OCI-LY3 (cell line): ENCODE measurements around the gene CNNM2.

Experiments used
- H2AFZ ChIP-seq: fragments of 200-600, 300-600 bp; shearing (Covaris generic); 2 replicates; pipeline ENCODE4 v1.6.0; 2014; ENCODE audit warnings: antibody characterized with exemption, low read depth, low read length
- H3K27ac ChIP-seq: fragments of 200-600, 300-600 bp; sonication (generic); 2 replicates; pipeline ENCODE4 v1.5.1; 2014; ENCODE audit warnings: mild to moderate bottlenecking, low read length, moderate library complexity, mixed read lengths
- H3K27me3 ChIP-seq: fragments of 200-600, 300-600 bp; sonication (generic); 2 replicates; pipeline ENCODE4 v1.6.1; 2014; ENCODE audit warnings: low read depth, low read length, mixed read lengths
- H3K36me3 ChIP-seq: fragments of 200-600, 300-600 bp; sonication (generic); replicated peaks from 2 replicates; pipeline ENCODE3; 2014; ENCODE audit warnings: low read depth, low read length, mixed read lengths
- H3K4me1 ChIP-seq: fragments of 300-600, 200-600 bp; sonication (generic); 2 replicates; pipeline ENCODE4 v1.6.1; 2014; ENCODE audit warnings: low read length, mixed read lengths
- H3K4me2 ChIP-seq: fragments of 200-600, 300-600 bp; sonication (generic); 2 replicates; pipeline ENCODE4 v1.6.1; 2014; ENCODE audit warnings: low read length, mixed read lengths
- H3K4me3 ChIP-seq: fragments of 300-600, 200-600 bp; sonication (generic); 2 replicates; pipeline ENCODE4 v1.5.1; 2014; ENCODE audit warnings: antibody characterized with exemption, mild to moderate bottlenecking, low read length, moderate library complexity
- H3K79me2 ChIP-seq: fragments of 300-600, 200-600 bp; shearing (Covaris generic); 2 replicates; pipeline ENCODE4 v1.6.1; 2014; ENCODE audit warnings: mild to moderate bottlenecking, low read length, mixed read lengths
- H3K9ac ChIP-seq: fragments of 300-600, 200-600 bp; shearing (Covaris generic); 2 replicates; pipeline ENCODE4 v1.6.0; 2014; ENCODE audit warnings: mild to moderate bottlenecking, low read length, moderate library complexity
- H3K9me3 ChIP-seq: fragments of 200-600, 300-600 bp; shearing (Covaris generic); 2 replicates; pipeline ENCODE4 v1.6.1; 2014; ENCODE audit warnings: low read length, mixed read lengths; ENCODE audit not compliant: insufficient read depth
- H4K20me1 ChIP-seq: fragments of 200-600, 300-600 bp; sonication (generic); 2 replicates; pipeline ENCODE4 v1.6.1; 2016; ENCODE audit warnings: low read length, mixed read lengths; ENCODE audit not compliant: insufficient read depth
- EZH2phosphoT487 ChIP-seq: fragments of 200-600 bp; shearing (Covaris generic); IDR thresholded peaks from 2 replicates; pipeline ENCODE4 v1.6.1; 2018; ENCODE audit warnings: antibody characterized with exemption, mixed run types, low read depth
- TF ChIP-seq, protein P1 (sequence below): fragments of 200-600, 300-600 bp; sonication (generic); IDR thresholded peaks from 2 replicates; pipeline ENCODE4 v1.5.1; 2014; ENCODE audit warnings: antibody characterized with exemption, low read length, low read depth

The CNNM2 gene

DNA sequence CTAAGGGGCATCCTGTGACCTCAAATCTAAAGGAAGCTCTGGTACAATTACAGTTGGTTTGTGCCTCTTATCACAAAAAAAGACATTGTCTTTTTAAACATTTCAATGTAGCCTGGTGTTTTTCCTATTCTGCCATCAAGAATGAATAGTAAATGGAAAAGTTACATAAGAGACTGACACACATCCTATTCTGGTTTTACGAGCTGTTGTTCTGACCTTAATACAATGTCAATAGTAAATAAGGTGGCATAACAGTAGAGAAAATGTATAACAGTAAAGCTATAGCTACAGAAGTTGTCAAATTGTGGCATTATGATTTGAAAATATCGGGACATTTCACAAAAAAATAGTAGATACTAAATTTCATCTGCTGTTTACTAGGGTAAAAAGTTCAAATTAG is 186.6 kb downstream of the CNNM2 start:
- Histone ChIP-seq H3K36me3 (no peaks in the 10 kb centered on the region), H3K4me2 (no peak overlapping the region), H3K27me3 (no peaks in the 10 kb centered on the region), H2AFZ (no peak overlapping the region), H3K79me2 (no peaks in the 10 kb centered on the region), H3K9ac (no peak overlapping the region), H3K4me3 (no peak overlapping the region), H3K27ac (no peak overlapping the region), H3K9me3 (no peaks in the 10 kb centered on the region), H4K20me1 (no peaks in the 10 kb centered on the region), H3K4me1 (no peaks in the 10 kb centered on the region)
- TF ChIP-seq, protein P1, sequence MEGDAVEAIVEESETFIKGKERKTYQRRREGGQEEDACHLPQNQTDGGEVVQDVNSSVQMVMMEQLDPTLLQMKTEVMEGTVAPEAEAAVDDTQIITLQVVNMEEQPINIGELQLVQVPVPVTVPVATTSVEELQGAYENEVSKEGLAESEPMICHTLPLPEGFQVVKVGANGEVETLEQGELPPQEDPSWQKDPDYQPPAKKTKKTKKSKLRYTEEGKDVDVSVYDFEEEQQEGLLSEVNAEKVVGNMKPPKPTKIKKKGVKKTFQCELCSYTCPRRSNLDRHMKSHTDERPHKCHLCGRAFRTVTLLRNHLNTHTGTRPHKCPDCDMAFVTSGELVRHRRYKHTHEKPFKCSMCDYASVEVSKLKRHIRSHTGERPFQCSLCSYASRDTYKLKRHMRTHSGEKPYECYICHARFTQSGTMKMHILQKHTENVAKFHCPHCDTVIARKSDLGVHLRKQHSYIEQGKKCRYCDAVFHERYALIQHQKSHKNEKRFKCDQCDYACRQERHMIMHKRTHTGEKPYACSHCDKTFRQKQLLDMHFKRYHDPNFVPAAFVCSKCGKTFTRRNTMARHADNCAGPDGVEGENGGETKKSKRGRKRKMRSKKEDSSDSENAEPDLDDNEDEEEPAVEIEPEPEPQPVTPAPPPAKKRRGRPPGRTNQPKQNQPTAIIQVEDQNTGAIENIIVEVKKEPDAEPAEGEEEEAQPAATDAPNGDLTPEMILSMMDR: no peak
- TF ChIP-seq EZH2phosphoT487: no peak

- Histone ChIP-seq H3K27ac (no peak overlapping the region), H3K4me3 (no peak overlapping the region), H3K79me2 (no peaks in the 10 kb centered on the region), H3K36me3 (no peaks in the 10 kb centered on the region), H3K27me3 (no peaks in the 10 kb centered on the region), H3K9ac (no peak overlapping the region), H3K4me1 (no peaks in the 10 kb centered on the region), H2AFZ (no peak overlapping the region), H3K9me3 (no peaks in the 10 kb centered on the region), H3K4me2 (no peak overlapping the region), H4K20me1 (no peaks in the 10 kb centered on the region)
- TF ChIP-seq, protein P1: no peak
- TF ChIP-seq EZH2phosphoT487: no peak
Measured at GRCh38 chr10:103105462-103105861, 187.4 kb downstream of the CNNM2 start.

GRCh38 chr10:103106539-103106938 is 188.4 kb downstream of the CNNM2 start:
- TF ChIP-seq, protein P1: no peak
- no peak for TF ChIP-seq EZH2phosphoT487
- no peak overlapping the region for H3K4me2 ChIP-seq
- peaks cover 6% of the 10 kb centered on the region for H3K4me1 ChIP-seq
- H2AFZ ChIP-seq: no peak overlapping the region
- no peaks in the 10 kb centered on the region for H4K20me1 ChIP-seq
- no peaks in the 10 kb centered on the region for H3K27me3 ChIP-seq
- no peaks in the 10 kb centered on the region for H3K36me3 ChIP-seq
- no peaks in the 10 kb centered on the region for H3K9me3 ChIP-seq
- no peak overlapping the region for H3K9ac ChIP-seq
- H3K79me2 ChIP-seq: no peaks in the 10 kb centered on the region
- H3K4me3 ChIP-seq: no peak overlapping the region
- H3K27ac ChIP-seq: no peak overlapping the region

- TF ChIP-seq EZH2phosphoT487: no peak
- TF ChIP-seq, protein P1: no peak
- no peak overlapping the region for H3K4me2 ChIP-seq
- no peak overlapping the region for H2AFZ ChIP-seq
- no peak overlapping the region for H3K27ac ChIP-seq
- H3K4me1 ChIP-seq: peaks cover 21% of the 10 kb centered on the region
- H3K9ac ChIP-seq: no peak overlapping the region
- no peaks in the 10 kb centered on the region for H3K79me2 ChIP-seq
- 0 out of 2 replicates have a peak, but pooled peaks cover 3% of the 10 kb centered on the region for H4K20me1 ChIP-seq
- no peaks in the 10 kb centered on the region for H3K9me3 ChIP-seq
- H3K27me3 ChIP-seq: no peaks in the 10 kb centered on the region
- no peaks in the 10 kb centered on the region for H3K36me3 ChIP-seq
- H3K4me3 ChIP-seq: no peak overlapping the region
Measured at GRCh38 chr10:103109821-103110220, 191.7 kb downstream of the CNNM2 start.
